K562 (cell line): ENCODE measurements around the gene ESR2. TPM values are rescaled to one million over a fixed set of nuclear protein-coding genes. Genes with fewer than 3 reads are reported as not detected.

Experiments used
- ATAC-seq: fragments of 200-7000 bp; cut with Tn5 transposase; 3 replicates; pipeline ENCODE4 v1.9.1; 2020; ENCODE audit warnings: moderate library complexity
- BruUV-seq: library from RNA; stranded (reverse); fragments of 400-500 nt; replicated peaks from 2 replicates; lab custom pipeline; 2021; lab: Mats Ljungman, UMichigan
- CTCF ChIA-PET: fragments of 300-600 bp; formaldehyde crosslinking; extraction: SDS; loops from one replicate; lab custom pipeline; 2021; ENCODE audit warnings: low intra/inter-chr PET ratio; lab: Yijun Ruan, JAX
- POLR2A ChIA-PET: fragments of 300-600, 350-650 bp; sonication (Branson Sonifier 250); formaldehyde crosslinking; extraction: SDS; loops from one replicate; lab custom pipeline; 2021; ENCODE audit warnings: antibody characterized with exemption, inconsistent platforms; lab: Yijun Ruan, JAX
- DNase-seq, 4 experiments: peaks; one replicate each; pipeline versions ENCODE4 v3.0.0 to v3.0.0-alpha.2; 2011 to 2018; ENCODE audit warnings: low spot score in 3 of 4, mixed read lengths in 3 of 4; ENCODE audit errors: extremely low read depth in 1 of 4
- FAIRE-seq: peaks from 2 replicates; lab custom pipeline; 2011; peaks lifted over from hg19 to GRCh38; lab: Jason Lieb, UNC
- H2AFZ ChIP-seq: 2 replicates; pipeline ENCODE4 v1.6.0; 2011; ENCODE audit warnings: low read depth, low read length, control low read depth, inconsistent platforms
- H3K27ac ChIP-seq: fragments of 200-600 bp; 3 replicates; pipeline ENCODE4 v1.8.0; 2011; ENCODE audit warnings: low read depth, mild to moderate bottlenecking, control low read depth, inconsistent platforms, low read length, moderate library complexity, mixed read lengths; ENCODE audit errors: extremely low read depth
- H3K27me3 ChIP-seq, 2 experiments: fragments of 300-600 bp in 1 of 2; 2 replicates in 1 of 2; 3 replicates in 1 of 2; pipeline versions ENCODE4 v1.6.0 to v1.8.0; 2011; ENCODE audit warnings: inconsistent platforms in 2 of 2, low read length in 2 of 2, mild to moderate bottlenecking in 1 of 2, mixed read lengths in 1 of 2, moderate library complexity in 1 of 2; ENCODE audit not compliant: control insufficient read depth in 2 of 2, insufficient read depth in 2 of 2
- H3K36me3 ChIP-seq: fragments of 300-600 bp; 3 replicates; pipeline ENCODE4 v1.8.0; 2011; ENCODE audit warnings: mild to moderate bottlenecking, low read length, inconsistent platforms; ENCODE audit not compliant: control insufficient read depth, insufficient read depth
- H3K4me1 ChIP-seq, 2 experiments: fragments of 200-600 bp in 1 of 2; replicated peaks in 1 of 2; 2 replicates in 1 of 2; 3 replicates in 1 of 2; pipeline versions ENCODE4 v1.5.1 to v1.8.0; 2011; ENCODE audit warnings: inconsistent platforms in 2 of 2, low read length in 2 of 2, mild to moderate bottlenecking in 1 of 2, mixed read lengths in 1 of 2, moderate library complexity in 1 of 2; ENCODE audit not compliant: control insufficient read depth in 2 of 2, insufficient read depth in 2 of 2
- H3K4me2 ChIP-seq: 2 replicates; pipeline ENCODE4 v1.6.1; 2011; ENCODE audit warnings: low read length, control low read depth, inconsistent platforms, mixed read lengths; ENCODE audit not compliant: insufficient read depth
- H3K4me3 ChIP-seq: fragments of 200-600 bp; sonication (generic), shearing (Covaris generic); 2 replicates; pipeline ENCODE4 v1.5.1; 2016; ENCODE audit warnings: control low read depth, inconsistent platforms
- H3K79me2 ChIP-seq: fragments of 200-600 bp; 3 replicates; pipeline ENCODE4 v1.8.0; 2011; ENCODE audit warnings: low read length, inconsistent platforms; ENCODE audit not compliant: control insufficient read depth, insufficient read depth
- H3K9ac ChIP-seq, 2 experiments: 2 replicates each; pipeline versions ENCODE4 v1.6.0 to v1.6.1; 2011; ENCODE audit warnings: low read depth in 2 of 2, low read length in 2 of 2, control low read depth in 1 of 2, inconsistent platforms in 1 of 2, mild to moderate bottlenecking in 1 of 2, mixed read lengths in 1 of 2; ENCODE audit not compliant: insufficient read depth in 1 of 2
- H3K9me1 ChIP-seq: one replicate; pipeline ENCODE4 v1.6.0; 2011; ENCODE audit warnings: inconsistent platforms, mild to moderate bottlenecking, low read length, moderate library complexity; ENCODE audit not compliant: control insufficient read depth, insufficient read depth
- H3K9me3 ChIP-seq: replicated peaks from 2 replicates; pipeline ENCODE4 v1.5.1; 2011; ENCODE audit warnings: low read depth, low read length, inconsistent platforms; ENCODE audit not compliant: control insufficient read depth, insufficient read depth
- H4K20me1 ChIP-seq: replicated peaks from 2 replicates; pipeline ENCODE4 v1.6.1; 2011; ENCODE audit warnings: low read length, inconsistent platforms, mixed read lengths; ENCODE audit not compliant: control insufficient read depth, insufficient read depth
- BCL6 ChIP-seq: fragments of 250-450 bp; sonication (Bioruptor Pico); IDR thresholded peaks from 2 replicates; pipeline ENCODE4 v1.4.0; 2020
- CBFA2T3 ChIP-seq: fragments of 450-650 bp; IDR thresholded peaks from 2 replicates; pipeline ENCODE4 v1.6.1; 2017
- HDAC2 ChIP-seq: fragments of 450-650 bp; IDR thresholded peaks from 2 replicates; pipeline ENCODE4 v1.6.1; 2016; ENCODE audit warnings: mild to moderate bottlenecking
- KAT2B ChIP-seq: IDR thresholded peaks from one replicate; pipeline ENCODE4 v1.6.1; 2012; ENCODE audit warnings: low read depth, mild to moderate bottlenecking, control low read depth, inconsistent platforms, low read length, moderate library complexity
- PHB2 ChIP-seq: fragments of 450-650 bp; IDR thresholded peaks from 2 replicates; pipeline ENCODE4 v1.6.1; 2017; ENCODE audit warnings: low read depth
- PHF20 ChIP-seq: fragments of 450-650 bp; IDR thresholded peaks from 2 replicates; pipeline ENCODE4 v1.6.1; 2018; ENCODE audit not compliant: partially characterized antibody
- POLR3A ChIP-seq: IDR thresholded peaks from 2 replicates; pipeline ENCODE4 v1.6.1; 2011; ENCODE audit warnings: borderline replicate concordance, mild to moderate bottlenecking, moderate library complexity; ENCODE audit not compliant: insufficient read length, insufficient read depth; ENCODE audit errors: extremely low read depth
- RAD51 ChIP-seq: fragments of 450-650 bp; IDR thresholded peaks from 2 replicates; pipeline ENCODE4 v1.7.1; 2016; ENCODE audit warnings: low read depth, mild to moderate bottlenecking, borderline replicate concordance
- SREBF1 ChIP-seq: fragments of 150-350 bp; IDR thresholded peaks from 2 replicates; pipeline ENCODE4 v1.6.1; 2014; ENCODE audit warnings: antibody characterized with exemption, low read depth, low read length, borderline replicate concordance
- ZNF3 ChIP-seq: fragments of 250-450 bp; sonication (Bioruptor Pico); IDR thresholded peaks from 2 replicates; pipeline ENCODE4 v1.5.0; 2021; ENCODE audit warnings: mild to moderate bottlenecking, moderate library complexity
- ZNF41 ChIP-seq: fragments of 250-450 bp; sonication (Bioruptor Pico); conservative IDR thresholded peaks from 2 replicates; pipeline ENCODE4 v1.4.0; 2020; ENCODE audit warnings: mild to moderate bottlenecking
- WGBS: fragments of 100-300 bp; shearing (Covaris generic); methylation state at CpG from one replicate; pipeline ENCODE4 v1.1.6; 2016; ENCODE audit warnings: low coverage, mixed read lengths; ENCODE audit not compliant: insufficient coverage; ENCODE audit errors: missing lambda C conversion rate; 5-methylcytosine and 5-hydroxymethylcytosine counted together
- in situ Hi-C: fragments of 300-500 bp; cut with MboI; formaldehyde crosslinking; loops from 4 replicates; pipeline ENCODE4 v1.15.0; 2018; ENCODE audit warnings: inconsistent platforms, mixed read lengths
- intact Hi-C: fragments of 100-400 bp; cut with micrococcal nuclease; formaldehyde crosslinking; loops from 2 replicates; pipeline ENCODE4 v1.14.2; 2022
- polyA plus RNA-seq, 8 experiments: library from polyadenylated mRNA; depleted of rRNA in 4 of 8; stranded (reverse) in 5 of 8; unstranded in 3 of 8; fragments of >200 nt; fragmentation: Nextera tagmentation in 2 of 8; fragmentation: Illumina TruSeq in 1 of 8; extraction: Ambion mirVana in 2 of 8; extraction: Trizol in 1 of 8; gene quantifications; 2 replicates each; pipeline versions ENCODE4 v1.2.1 to v1.2.3, GENCODE V29; 2011 to 2014; ENCODE audit warnings: inconsistent platforms in 1 of 8, missing spikeins in 1 of 8
- total RNA-seq, 7 experiments: library from RNA; depleted of rRNA in 6 of 7; stranded (reverse); fragments of >200 nt in 6 of 7; fragmentation: Illumina TruSeq in 2 of 7; extraction: Trizol in 2 of 7; gene quantifications; 2 replicates each; pipeline versions ENCODE4 v1.2.1 to v1.2.3, GENCODE V29; 2011 to 2021; ENCODE audit warnings: low replicate concordance in 1 of 7
- TF ChIP-seq, protein P1 (sequence below): sonication (generic); formaldehyde crosslinking; IDR thresholded peaks from 2 replicates; pipeline ENCODE4 v1.5.0; 2020; ENCODE audit warnings: missing genetic modification reagents
- TF ChIP-seq, protein P2 (sequence below): fragments of 450-650 bp; IDR thresholded peaks from 2 replicates; pipeline ENCODE4 v1.6.1; 2014; ENCODE audit warnings: low read depth, mild to moderate bottlenecking, moderate library complexity, borderline replicate concordance
- TF ChIP-seq, protein P3 (sequence below): IDR thresholded peaks from 2 replicates; pipeline ENCODE4 v1.6.1; 2011; ENCODE audit not compliant: insufficient read length; ENCODE audit errors: extremely low read depth
- TF ChIP-seq, protein P4 (sequence below): fragments of 250-450 bp; sonication (Bioruptor Pico); IDR thresholded peaks from 2 replicates; pipeline ENCODE4 v1.8.0; 2022; ENCODE audit warnings: moderate library complexity, mild to moderate bottlenecking, inconsistent platforms
- TF ChIP-seq, protein P5 (sequence below): sonication (generic); formaldehyde crosslinking; IDR thresholded peaks from 2 replicates; pipeline ENCODE4 v1.8.0; 2023; ENCODE audit warnings: mild to moderate bottlenecking, missing genetic modification reagents
- TF ChIP-seq, protein P6 (sequence below): fragments of 200-800 bp; sonication (Bioruptor generic); IDR thresholded peaks from 2 replicates; pipeline ENCODE4 v1.6.1; 2017; ENCODE audit warnings: missing genetic modification characterization, missing compliant biosample characterization

Gene ESR2
- total and polyA plus RNA-seq, 9 of the 15 experiments (the other 6 are each of a cell fraction or from before 2014, with no cell fraction given) = 0.07 to 3.8 (median 2.0) TPM

DNA sequence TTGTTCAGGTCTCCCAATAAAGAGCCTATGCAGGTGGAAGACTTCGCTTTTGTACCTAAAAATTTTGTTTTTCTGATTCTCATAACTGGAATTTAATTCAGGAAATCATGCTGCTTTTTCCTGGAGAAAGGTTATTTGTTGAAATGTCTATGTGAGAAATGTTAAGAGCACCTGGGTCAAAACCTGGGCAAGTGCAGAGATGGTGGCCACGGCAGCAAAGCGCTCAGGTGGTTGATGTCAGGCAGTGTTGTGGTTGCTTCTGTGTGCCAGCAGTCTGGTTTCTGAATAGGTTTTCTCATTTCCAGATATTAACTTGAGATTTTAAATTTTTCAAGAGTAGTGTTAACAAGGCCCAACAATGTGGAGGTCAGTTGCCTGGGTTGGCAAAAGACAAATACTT lies 96.2 kb downstream of the ESR2 start:
- Histone ChIP-seq H3K4me2 (no peak overlapping the region), H2AFZ (no peak overlapping the region), H3K27me3 (no peaks in the 10 kb centered on the region), H4K20me1 (no peaks in the 10 kb centered on the region), H3K79me2 (no peaks in the 10 kb centered on the region), H3K27ac (no peak overlapping the region), H3K4me3 (no peak overlapping the region), H3K4me1 (peaks cover 5 to 22% of the 10 kb centered on the region in 2 experiments; a peak in 4 of 5 replicates), H3K9ac (no peak overlapping the region), H3K36me3 (no peaks in the 10 kb centered on the region), H3K9me3 (no peaks in the 10 kb centered on the region), H3K9me1 (no peaks in the 10 kb centered on the region)
- POLR2A ChIA-PET = interaction anchor here (1.7 kb wide), 1 partner anchor 12 kb away, joined by 3 read pairs; no protein-coding TSS in a partner anchor
- no peak for FAIRE-seq
- BruUV-seq = no TSS peak
- CTCF ChIA-PET = no interaction called here
- in situ Hi-C loops = no loop called here
- no peak for ATAC-seq
- intact Hi-C loops = no loop called here
- 74% methylated on average over 3 of the region's 3 CpGs for WGBS
- DNase-seq = no peak
- TF ChIP-seq PHF20 (no peak), BCL6 (CRISPR knock-in tag) (no peak), PHB2 (no peak), ZNF41 (CRISPR knock-in tag) (no peak), POLR3A (no peak), CBFA2T3 (no peak), SREBF1 (no peak), KAT2B (no peak), HDAC2 (no peak), ZNF3 (no peak), RAD51 (no peak)
- TF ChIP-seq, protein P1, sequence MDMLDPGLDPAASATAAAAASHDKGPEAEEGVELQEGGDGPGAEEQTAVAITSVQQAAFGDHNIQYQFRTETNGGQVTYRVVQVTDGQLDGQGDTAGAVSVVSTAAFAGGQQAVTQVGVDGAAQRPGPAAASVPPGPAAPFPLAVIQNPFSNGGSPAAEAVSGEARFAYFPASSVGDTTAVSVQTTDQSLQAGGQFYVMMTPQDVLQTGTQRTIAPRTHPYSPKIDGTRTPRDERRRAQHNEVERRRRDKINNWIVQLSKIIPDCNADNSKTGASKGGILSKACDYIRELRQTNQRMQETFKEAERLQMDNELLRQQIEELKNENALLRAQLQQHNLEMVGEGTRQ (CRISPR knock-in tag) = no peak
- TF ChIP-seq, protein P2, sequence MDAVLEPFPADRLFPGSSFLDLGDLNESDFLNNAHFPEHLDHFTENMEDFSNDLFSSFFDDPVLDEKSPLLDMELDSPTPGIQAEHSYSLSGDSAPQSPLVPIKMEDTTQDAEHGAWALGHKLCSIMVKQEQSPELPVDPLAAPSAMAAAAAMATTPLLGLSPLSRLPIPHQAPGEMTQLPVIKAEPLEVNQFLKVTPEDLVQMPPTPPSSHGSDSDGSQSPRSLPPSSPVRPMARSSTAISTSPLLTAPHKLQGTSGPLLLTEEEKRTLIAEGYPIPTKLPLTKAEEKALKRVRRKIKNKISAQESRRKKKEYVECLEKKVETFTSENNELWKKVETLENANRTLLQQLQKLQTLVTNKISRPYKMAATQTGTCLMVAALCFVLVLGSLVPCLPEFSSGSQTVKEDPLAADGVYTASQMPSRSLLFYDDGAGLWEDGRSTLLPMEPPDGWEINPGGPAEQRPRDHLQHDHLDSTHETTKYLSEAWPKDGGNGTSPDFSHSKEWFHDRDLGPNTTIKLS = no peak
- TF ChIP-seq, protein P3, sequence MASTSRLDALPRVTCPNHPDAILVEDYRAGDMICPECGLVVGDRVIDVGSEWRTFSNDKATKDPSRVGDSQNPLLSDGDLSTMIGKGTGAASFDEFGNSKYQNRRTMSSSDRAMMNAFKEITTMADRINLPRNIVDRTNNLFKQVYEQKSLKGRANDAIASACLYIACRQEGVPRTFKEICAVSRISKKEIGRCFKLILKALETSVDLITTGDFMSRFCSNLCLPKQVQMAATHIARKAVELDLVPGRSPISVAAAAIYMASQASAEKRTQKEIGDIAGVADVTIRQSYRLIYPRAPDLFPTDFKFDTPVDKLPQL = no peak
- TF ChIP-seq, protein P4, sequence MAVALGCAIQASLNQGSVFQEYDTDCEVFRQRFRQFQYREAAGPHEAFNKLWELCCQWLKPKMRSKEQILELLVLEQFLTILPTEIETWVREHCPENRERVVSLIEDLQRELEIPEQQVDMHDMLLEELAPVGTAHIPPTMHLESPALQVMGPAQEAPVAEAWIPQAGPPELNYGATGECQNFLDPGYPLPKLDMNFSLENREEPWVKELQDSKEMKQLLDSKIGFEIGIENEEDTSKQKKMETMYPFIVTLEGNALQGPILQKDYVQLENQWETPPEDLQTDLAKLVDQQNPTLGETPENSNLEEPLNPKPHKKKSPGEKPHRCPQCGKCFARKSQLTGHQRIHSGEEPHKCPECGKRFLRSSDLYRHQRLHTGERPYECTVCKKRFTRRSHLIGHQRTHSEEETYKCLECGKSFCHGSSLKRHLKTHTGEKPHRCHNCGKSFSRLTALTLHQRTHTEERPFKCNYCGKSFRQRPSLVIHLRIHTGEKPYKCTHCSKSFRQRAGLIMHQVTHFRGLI (CRISPR knock-in tag) = no peak
- TF ChIP-seq, protein P5, sequence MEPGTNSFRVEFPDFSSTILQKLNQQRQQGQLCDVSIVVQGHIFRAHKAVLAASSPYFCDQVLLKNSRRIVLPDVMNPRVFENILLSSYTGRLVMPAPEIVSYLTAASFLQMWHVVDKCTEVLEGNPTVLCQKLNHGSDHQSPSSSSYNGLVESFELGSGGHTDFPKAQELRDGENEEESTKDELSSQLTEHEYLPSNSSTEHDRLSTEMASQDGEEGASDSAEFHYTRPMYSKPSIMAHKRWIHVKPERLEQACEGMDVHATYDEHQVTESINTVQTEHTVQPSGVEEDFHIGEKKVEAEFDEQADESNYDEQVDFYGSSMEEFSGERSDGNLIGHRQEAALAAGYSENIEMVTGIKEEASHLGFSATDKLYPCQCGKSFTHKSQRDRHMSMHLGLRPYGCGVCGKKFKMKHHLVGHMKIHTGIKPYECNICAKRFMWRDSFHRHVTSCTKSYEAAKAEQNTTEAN (CRISPR knock-in tag) = no peak
- TF ChIP-seq, protein P6, sequence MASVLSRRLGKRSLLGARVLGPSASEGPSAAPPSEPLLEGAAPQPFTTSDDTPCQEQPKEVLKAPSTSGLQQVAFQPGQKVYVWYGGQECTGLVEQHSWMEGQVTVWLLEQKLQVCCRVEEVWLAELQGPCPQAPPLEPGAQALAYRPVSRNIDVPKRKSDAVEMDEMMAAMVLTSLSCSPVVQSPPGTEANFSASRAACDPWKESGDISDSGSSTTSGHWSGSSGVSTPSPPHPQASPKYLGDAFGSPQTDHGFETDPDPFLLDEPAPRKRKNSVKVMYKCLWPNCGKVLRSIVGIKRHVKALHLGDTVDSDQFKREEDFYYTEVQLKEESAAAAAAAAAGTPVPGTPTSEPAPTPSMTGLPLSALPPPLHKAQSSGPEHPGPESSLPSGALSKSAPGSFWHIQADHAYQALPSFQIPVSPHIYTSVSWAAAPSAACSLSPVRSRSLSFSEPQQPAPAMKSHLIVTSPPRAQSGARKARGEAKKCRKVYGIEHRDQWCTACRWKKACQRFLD = no peak
